H1 (cell line): Measurements from ENCODE around the gene LCLAT1. TPM values are rescaled to one million over a fixed set of nuclear protein-coding genes. Genes with fewer than 3 reads are reported as not detected.

Source experiments
- ASH2L ChIP-seq: fragments of 200-600, 300-600 bp; sonication (generic); IDR thresholded peaks from one replicate; pipeline ENCODE4 v1.7.1; 2017; ENCODE audit warnings: low read length
- CBX5 ChIP-seq: fragments of 300-800, 300-1000 bp; sonication (generic); IDR thresholded peaks from 2 replicates; pipeline ENCODE4 v1.7.1; 2016; ENCODE audit warnings: antibody characterized with exemption, low read length, low read depth
- GABPA ChIP-seq: IDR thresholded peaks from 2 replicates; pipeline ENCODE4 v1.6.1; 2011; ENCODE audit warnings: mild to moderate bottlenecking, low read length, moderate library complexity, borderline replicate concordance; ENCODE audit not compliant: insufficient read depth
- JUND ChIP-seq: IDR thresholded peaks from 2 replicates; pipeline ENCODE4 v1.6.1; 2011; ENCODE audit warnings: mild to moderate bottlenecking, improper control_type of control experiment, low read length
- RAD21 ChIP-seq, 2 experiments: IDR thresholded peaks in 1 of 2; conservative IDR thresholded peaks in 1 of 2; 2 replicates each; pipeline ENCODE4 v1.6.1; 2011; ENCODE audit warnings: low read depth in 2 of 2, low read length in 2 of 2, improper control_type of control experiment in 1 of 2, inconsistent platforms in 1 of 2, mild to moderate bottlenecking in 1 of 2, moderate library complexity in 1 of 2
- YY1 ChIP-seq: IDR thresholded peaks from 2 replicates; pipeline ENCODE4 v1.6.1; 2011; ENCODE audit warnings: low read depth, mild to moderate bottlenecking, low read length
- polyA plus RNA-seq, 7 experiments: library from polyadenylated mRNA; depleted of rRNA in 3 of 7; stranded (reverse) in 5 of 7; unstranded in 2 of 7; fragments of >200 nt in 5 of 7; fragments of 200-250 nt in 2 of 7; gene quantifications; 1 replicate in 5 of 7; 2 replicates in 1 of 7; 4 replicates in 1 of 7; pipeline versions ENCODE4 v1.2.1 to v1.2.3, GENCODE V29; 2011 to 2013; ENCODE audit warnings: missing spikeins in 2 of 7, mixed read lengths in 2 of 7
- total RNA-seq: library from RNA; stranded (reverse); fragmentation: NEBNext Ultra II Directional; extraction: Animal tissue kit (Norgen Biotek cat#: 25700); gene quantifications from 2 replicates; pipeline ENCODE4 v1.2.1, GENCODE V29; 2021

LCLAT1 gene
- total and polyA plus RNA-seq, 2 of the 8 experiments (the other 6 are each of a cell fraction or from before 2014, with no cell fraction given), result 7.6 to 22.0 TPM

DNA sequence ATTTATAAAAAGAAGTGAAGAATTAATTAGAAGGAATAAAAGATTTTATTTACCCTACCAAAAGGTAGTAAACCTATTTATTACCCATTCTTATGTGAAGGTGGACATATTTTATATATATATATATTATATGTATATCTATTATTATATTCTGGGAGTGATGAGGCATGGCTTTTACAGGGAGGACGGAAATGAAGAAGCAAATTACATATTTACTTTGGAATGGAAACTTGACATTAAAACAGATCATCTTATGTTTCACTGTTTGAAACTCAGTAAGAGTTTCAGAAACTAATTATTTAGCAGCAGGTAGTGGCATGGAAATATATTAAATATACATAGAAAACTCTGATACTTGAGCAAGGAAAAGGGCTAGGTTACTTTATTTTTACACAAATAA lies 143.4 kb downstream of the LCLAT1 start (continued):
- no peak for TF ChIP-seq CBX5
- no peak for TF ChIP-seq RAD21 (IDR thresholded peaks at IDR 0.05 in 1 of 2, conservative IDR thresholded peaks at IDR 0.05 in 1 of 2; ENCODE audit: low read depth in 2 of 2, low read length in 2 of 2)
- TF ChIP-seq YY1, result no peak
- no peak for TF ChIP-seq JUND
- TF ChIP-seq GABPA, result no peak
- TF ChIP-seq ASH2L, result no peak
